NCI-H2107 treated with DMSO at 0.1 percent for 48 hours (cell line): ENCODE measurements around the gene GRM4.
"Not testable (repeated sequence)": the region's sequence is repeated elsewhere in the genome, so short reads cannot be mapped to it uniquely, and the experiment has no call there.

ENCODE experiments used
- DNase-seq: peaks from one replicate; lab custom pipeline; 2025; ENCODE audit not compliant: unreplicated experiment; lab: John Stamatoyannopoulos, UW

The GRM4 gene

DNA sequence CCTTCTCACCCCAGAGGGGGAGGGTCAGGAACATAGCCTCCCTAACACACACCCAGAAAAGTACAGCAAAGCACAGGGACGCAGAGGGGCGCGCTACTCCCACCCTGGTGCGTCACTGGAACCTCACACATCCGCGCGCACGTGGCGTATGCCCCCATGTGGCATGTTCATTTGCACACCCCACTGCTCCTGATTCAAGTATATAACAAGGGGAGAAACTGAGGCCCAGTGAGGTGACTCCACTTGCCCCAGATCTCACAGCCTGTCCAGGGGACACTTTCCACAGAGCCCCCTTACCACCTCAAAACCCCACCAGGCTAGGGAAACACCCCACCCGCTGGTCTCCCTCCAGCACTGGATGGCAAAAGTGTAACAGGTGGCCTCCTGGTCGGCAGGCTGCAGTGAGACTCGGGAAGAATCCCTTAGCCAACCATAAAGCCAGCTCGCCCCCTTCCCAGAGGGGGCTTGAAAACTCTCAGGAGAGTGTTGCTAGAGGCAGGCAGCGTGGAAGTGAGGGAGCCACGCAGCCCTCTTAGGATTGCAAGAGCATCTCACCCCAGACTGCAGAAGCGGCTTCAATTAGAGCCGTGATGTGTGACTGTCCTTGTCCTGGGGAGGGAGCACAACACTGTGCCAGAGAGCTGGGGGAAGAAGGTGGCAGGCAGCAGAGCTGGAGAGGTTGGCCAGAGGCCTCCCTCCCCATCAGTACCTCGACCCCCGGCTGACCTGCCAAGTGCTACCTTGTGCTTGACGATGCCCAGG, at the start of gene GRM4:
TSS of gene GRM4 (minus strand) at position 67 of the 762 bp plus-strand sequence. CDS start 12,591 bp downstream, outside the sequence.
- no peak for DNase-seq

DNA sequence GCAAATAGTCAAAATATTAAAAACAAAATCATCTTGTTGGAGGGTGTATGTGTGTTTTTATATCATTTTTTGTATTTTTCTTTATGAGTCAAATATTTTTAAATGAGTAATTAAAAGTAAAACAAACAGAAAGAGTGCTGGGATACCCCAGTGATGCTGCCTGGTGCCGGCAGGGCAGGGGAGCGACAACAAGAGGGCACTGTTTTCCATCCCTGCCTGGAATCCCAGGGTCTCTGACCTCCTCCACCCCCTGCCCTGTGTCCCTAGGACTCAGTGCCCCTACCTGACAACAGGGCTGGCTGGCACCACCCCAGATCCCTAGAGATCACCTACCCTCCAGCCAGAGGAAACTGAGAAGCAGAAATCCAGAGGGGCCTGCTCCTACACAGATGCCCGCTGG, 48.9 kb upstream of the GRM4 start:
- no peak for DNase-seq

DNA sequence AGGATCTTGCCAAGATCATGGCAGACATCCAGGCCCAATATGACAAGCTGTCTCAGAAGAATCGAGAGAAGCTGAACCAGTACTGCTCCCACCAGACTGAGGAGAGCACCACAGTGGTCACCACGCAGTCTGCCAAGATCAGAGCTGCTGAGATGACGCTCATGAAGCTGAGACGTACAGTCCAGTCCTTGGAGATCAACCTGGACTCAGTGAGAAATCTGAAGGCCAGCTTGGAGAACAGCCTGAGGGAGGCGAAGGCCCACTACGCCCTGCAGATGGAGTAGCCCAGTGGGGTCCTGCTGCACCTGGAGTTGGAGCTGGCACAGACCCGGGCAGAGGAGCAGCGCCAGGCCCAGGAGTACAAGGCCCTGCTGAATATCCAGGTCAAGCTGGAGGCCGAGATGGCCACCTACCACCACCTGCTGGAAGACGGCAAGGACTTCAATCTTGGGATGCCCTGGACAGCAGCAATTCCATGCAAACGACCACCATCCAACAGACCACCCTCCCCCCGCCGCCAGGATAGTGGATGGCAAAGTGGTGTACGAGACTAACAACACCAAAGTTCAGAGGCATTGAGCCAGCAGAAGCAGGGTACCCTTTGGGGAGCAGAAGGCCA, 44.7 kb upstream of the GRM4 start:
- no peak for DNase-seq

DNA sequence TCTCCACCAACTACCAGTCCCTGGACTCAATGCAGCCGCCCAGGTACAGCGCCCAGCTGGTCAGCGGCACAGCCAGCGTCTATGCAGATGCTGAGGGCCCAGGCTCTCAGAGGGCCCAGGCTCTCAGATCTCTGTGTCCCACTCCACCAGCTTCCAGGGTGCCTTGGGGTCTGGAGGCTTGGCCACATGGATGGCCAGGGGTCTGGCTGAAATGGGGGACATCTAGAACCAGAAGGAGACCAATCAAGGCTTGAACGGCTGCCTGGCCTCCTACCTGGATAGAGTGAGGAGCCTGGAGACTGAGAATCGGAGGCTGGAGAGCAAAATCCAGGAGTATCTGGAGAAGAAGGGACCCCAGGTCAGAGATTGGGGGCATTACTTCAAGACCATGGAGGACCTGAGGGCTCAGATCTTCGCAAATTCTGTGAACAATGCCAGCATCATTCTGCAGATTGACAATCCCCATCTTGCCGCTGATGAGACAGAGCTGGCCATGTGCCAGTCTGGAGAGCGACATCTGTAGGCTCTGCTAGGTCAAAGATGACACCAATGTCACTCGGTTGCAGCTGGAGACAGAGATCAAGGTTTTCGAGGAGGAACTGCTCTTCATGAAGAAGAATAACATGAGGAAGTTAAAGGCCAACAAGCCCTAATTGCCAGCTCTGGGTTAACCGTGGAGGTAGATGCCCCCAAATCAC, 44.1 kb upstream of the GRM4 start:
- no peak for DNase-seq

DNA sequence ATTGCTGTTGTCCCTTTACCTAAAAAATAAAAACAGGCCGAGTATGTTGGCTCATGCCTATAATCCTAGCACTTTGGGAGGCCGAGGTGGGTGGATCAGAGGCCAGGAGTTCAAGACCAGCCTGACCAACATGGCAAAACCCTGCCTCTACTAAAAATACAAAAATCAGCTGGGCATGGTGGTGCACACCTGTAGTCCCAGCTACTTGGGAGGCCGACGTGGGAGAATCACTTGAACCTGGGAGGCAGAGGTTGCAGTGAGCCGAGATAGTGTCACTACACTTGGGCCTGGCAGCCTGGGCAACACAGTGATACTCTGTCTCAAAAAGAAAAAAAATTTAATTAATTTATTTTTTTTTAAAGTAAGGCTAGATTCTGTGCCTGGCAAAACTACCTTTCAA, 38.8 kb upstream of the GRM4 start:
- DNase-seq, result not testable (repeated sequence)

DNA sequence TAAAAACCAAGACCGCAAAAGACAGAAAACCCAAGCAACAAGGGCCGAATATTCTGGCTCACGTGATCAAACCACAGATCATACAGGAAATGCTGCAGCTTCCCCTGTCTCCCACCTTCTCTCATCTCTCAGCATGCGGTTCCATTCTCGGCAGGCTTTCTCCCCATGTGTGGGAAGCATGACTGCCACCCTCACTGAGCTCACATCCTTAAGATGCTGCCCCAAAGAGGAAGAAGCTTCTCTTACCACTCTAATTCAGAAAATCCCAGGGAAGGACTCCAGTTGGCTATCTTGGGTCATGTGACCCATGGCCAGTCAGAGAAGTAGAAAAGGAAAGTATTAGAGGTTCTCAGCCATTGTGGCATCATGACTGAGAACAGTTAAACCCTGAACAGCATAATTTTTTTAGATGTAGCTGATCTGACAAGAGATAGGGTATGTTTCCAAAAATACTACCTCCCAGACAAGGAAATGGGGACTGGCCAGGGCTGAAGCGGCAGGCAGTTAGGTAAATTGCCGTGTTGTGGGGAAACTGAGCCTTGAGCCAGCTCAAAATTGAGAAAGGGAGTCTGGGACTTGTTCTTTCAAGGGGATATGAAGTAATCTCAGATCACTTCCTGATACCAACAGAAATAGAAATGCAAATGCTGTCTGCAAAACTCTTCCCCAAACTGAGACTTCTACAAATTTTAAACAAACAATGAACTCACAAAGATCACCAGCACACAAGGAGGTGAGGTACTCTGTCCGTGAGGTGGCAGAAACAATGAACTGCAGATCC, 37.1 kb upstream of the GRM4 start:
- DNase-seq, result no peak

DNA sequence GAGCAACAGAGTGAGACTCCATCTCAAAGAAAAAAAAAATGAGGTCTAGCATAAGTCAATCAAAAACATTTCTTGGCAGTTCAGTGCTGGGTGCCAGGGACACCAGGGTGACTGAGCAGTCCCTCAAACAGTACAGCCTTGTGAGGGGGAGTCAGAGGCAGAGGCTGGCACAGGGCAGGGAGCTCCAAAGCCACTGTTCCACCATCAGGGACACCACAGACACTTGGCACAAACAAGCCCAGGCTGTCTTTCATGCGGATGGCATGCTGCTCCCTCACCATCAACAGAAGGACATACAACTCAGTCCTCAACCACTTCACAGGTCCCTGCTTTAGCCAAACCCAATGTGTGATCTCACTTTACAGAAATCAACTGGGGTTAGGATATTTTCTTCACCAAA, 36.0 kb upstream of the GRM4 start:
- no peak for DNase-seq

DNA sequence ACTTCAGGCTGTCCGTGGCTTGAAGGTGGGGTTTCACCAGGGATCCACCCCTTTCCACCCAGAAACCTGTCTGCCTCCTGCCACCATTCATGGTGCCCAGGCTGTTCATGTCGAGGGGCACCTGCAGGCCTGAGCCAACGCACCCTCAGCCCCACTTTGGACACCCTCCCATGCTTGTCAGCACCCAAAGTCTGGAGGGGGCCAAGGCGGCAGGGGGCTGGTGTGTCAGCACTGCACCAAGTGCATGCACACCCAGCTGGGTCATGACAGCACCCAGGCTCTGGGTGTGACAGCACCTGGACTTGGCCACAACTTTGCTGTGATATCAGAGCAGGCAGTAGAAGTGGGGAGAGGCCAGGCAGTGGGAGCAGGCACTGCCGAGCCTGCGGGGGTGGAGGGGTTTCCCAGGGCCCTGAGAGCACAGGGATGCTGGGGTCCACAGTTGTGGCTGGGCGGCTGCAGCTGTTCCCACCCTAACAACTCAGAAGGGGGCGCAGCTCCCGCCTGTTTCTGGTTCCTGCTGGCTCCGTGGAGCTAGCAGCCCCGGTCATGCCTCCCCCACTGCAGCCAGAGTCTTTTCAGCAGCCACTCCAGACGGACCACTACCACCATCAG, 33.3 kb upstream of the GRM4 start:
- DNase-seq, result no peak

DNA sequence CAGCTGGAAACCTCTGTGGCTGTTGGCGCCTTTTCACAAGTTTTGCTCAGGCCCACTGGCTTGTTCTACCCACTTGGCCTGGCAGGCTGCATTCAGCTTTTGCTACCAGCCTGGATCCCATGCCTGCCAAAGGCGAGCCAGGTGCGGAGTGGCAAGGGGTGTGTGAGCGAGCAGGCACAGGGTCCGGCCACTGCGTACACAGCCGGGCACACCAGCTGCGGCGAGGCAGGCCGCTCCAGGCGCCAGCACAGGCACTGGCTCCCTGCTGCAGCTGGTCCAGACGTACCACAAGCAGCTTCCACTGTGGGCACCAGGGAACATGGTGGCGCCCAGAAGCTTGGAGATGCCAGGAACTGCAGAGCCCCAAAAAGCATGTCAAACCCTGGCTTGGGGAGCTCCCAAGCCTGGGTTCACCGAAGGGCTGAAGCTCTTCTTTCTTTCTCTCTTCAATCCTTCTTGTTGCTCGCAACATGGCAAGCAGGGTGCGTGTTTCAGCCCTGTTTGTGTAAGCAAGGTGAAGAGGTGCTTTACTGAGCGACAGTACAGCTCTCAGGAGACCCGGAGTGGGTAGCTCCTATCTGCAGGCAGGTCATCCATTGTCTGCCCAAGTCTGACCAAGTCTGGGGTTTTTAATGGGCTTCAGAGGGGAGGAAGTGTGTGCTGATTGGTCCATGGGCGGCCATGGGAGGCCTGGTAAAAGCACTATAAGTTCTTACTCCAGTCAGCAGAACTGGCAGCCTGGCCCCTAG, 32.6 kb upstream of the GRM4 start:
- DNase-seq, result no peak

DNA sequence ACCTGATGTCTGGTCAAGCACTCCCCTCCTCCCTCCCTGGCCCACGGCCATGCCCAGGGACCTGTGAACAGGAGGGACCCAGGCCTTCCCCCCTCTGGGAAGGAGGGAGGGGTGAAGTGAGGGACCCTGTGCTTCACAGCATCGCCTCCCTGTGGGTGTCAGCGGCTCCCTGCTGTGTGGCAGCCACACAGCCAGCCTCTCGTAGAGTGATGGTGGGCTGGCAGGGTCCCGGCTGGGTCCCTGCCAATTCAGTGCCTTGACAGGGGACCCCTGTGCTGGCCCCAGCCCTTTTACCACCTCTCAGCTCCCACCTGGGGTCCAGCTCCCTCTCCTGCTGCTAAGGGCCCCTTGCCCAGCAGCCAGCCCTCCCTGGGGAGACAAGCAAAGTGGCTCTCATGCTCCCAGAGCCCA, 31.3 kb upstream of the GRM4 start:
- DNase-seq, result no peak

DNA sequence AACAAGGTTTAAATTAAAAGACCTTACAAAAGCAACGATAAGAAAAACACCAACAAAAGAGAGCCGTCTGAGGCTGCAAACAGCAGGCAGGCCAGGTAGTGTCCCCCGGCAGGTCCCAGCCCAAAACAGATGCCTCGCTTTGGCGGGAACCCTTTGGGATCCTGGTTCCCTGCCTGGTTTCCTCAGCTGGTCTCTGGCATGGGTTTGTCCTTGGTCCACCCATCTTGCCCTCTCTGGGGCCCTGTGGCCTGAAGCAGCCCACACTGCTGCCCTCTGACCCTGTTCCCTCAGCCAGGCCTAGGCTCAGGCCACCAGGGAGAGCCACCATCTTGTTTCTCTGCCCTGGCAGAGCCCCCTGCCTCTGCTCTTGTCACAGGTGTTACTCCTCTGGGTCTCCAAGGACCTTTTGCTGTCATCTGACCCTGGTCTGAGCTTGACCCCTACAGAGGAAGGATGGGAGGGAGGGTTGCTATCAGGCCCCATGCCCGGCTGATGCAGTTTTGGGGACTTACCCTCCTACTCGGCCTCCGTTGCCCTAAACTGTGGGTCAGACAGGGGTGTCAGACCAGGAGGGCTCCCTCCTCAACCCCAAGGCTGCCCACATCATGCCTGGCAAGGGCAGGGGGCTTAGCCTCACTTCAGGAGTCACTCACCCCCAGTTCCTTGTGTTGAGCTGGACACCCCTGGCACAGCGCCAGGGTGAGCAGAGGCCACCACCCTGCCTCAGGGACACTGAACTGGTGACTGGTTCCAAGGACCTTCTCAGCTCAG, 30.6 kb upstream of the GRM4 start:
- no peak for DNase-seq

DNA sequence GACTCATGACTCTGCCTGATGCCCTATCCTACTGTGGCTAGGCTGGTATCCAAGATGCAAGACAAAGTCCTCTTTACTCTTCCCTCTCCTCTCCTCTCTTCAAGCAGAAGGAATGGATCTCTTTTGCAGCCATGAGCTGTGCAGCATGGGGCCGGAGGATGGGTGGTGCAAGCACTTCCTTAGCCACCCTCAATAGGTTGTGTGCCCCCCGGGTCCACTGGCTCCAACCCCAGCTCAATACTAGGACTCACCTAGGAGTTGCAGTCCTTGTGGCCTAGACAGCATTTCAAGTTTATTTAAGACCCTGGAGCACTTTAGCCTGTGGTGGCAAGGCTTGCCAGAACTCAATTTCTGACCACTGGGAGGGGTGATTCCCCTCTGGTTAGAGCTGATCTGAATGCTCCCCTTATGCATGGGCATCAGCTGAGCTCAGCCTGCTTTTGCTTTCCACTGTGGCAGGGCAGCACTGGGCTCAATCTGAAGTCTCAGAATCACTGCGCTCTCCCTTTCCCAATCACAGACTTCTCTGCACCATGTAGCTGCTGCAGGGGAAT, 29.0 kb upstream of the GRM4 start:
- no peak for DNase-seq

DNA sequence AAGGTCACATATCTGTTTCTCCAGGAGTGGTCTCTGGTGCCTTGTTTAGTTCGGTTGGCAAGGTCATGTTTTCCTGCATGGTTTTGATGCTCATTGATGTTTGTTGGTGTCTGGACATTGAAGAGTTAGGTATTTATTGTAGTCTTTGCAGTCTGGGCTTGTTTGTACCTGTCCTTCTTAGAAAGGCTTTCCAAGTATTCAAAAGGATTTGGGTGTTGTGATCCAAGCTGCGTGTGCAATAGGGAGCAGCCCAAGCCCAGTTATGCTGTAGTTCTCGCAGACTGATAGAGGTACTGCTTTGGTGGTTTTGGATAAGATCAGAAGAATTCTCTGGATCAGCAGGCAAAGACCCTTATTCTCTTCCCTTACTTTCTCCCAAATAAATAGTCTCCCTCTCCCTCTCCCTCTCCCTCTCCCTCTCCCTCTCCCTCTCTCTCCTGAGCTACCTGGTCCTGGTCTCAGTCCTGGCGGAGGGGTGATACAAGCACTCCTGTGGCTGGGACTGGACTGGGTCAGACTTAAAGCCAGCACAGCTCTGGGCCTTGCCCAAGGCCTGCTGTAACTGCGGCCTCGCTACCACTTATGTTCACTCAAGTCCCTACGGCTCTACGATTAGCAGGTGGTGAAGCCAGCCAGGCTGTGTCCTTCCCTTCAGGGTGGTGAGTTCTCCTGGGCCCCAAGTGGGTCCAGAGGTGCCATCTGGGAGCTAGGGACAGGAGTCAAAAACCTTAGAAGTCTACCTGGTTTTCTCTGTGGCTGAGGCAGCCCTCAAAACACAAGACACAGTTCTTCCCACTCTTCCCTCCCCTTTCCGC, 27.3 kb upstream of the GRM4 start:
- no peak for DNase-seq

DNA sequence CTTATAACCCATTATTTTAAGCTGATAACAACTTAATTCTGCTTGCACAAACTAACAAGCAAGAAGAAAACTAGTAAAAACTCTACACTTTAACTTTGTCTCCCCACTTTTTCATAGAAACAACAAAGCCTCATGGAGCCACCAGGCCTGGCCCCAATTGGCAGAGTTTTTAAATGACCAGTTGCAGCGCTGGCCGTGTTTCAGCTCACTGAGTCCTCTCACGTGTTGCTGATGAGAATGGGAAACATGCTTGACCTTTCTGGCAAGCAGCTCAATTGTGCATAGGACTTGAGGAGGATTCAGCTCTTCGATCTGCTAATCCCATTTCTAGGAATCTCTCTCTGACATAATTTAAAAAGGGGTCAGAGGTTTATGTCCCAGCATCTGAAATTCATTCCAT, 24.5 kb upstream of the GRM4 start:
- no peak for DNase-seq

DNA sequence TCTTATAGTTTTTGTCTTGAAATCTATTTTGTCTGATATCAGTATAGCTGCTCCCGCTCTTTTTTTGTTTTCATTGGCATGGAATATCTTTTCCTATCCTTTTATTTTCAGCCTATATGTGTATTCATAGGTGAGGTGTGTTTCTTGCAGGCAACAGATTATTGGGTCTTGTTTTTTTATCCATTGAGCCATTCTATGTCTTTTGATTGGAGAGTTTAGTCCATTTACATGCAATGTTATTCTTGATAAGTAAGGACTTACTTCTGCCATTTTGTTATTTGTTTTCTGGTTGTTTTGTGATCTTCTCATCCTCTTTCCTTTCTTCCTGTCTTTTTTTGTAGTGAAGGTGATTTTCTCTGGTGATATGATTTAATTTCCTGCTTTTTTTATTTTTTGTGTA, 24.0 kb upstream of the GRM4 start:
- DNase-seq, result no peak

DNA sequence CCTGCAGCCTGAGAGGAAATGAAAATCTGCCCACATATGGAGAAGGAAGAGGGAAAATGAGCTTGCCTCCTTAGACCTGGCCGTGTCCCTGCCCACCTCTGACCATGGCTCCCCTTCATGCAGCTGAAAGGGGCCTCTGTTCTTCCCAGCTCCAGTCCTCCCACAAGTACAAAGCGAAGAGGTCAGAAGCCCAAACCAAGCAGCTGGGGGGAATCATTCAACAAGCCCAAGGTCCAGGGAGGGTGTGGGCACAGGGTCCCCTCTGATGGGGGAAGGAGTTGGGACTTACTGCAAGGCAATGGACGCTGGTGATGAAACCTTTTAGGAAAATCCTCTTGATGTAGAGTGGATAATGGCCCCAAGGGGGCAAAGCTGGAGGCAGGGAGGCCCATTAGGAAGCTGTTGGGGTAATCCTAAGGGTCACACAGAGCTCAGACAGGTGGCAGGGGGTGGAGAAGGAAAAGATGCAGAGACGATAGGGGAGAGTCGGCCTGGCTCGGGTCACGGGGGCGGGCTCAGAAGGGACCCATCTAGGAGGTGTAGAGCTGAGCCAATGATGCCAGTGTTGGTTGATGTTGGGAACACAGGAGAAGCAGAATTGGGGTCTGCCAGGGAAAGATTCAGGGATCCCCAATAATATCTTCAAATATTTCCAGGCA, 16.1 kb upstream of the GRM4 start:
- DNase-seq, result no peak

DNA sequence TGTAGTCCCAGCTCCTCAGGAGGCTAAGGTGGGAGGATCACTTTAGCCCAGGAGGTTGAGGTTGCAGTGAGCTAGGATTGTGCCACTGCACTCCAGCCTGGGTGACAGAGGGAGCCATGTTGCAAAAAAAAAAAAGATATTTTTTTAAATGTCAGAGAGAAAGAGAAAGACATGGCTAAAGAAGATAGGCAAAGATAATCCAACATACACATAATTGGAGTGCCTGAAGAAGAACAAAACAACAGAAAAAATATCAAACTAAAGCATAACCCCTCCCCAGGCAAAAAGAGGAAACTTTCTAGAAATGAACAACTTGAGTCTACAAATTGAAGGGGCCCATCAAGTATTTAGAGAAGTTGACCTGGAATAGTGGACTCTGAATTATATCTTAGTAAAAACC, 14.0 kb upstream of the GRM4 start:
- DNase-seq, result no peak

DNA sequence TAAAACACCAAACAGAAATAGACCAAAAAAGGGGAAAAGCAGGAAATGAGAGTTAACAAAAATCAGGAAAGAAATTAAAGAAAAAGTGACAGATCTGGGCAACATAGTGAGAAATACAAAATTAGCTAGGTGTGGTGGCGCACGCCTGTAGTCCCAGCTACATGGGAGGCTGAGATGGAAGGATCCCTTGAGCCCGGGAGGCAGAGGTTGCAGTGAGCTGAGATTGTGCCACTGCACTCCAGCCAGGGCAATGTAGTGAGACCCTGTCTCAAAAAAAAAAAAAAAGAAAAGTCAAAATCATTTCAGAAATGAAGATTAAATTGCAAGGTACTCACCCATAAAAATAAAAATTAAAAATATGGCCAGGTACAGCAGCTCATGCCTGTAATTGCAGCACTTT, 13.0 kb upstream of the GRM4 start:
- DNase-seq, result no peak
